ENCODE results near the gene SV2C.

GRCh38 chr5:76385540-76385939 is 302.4 kb downstream of the SV2C start:
- TF ChIP-seq, protein P1, sequence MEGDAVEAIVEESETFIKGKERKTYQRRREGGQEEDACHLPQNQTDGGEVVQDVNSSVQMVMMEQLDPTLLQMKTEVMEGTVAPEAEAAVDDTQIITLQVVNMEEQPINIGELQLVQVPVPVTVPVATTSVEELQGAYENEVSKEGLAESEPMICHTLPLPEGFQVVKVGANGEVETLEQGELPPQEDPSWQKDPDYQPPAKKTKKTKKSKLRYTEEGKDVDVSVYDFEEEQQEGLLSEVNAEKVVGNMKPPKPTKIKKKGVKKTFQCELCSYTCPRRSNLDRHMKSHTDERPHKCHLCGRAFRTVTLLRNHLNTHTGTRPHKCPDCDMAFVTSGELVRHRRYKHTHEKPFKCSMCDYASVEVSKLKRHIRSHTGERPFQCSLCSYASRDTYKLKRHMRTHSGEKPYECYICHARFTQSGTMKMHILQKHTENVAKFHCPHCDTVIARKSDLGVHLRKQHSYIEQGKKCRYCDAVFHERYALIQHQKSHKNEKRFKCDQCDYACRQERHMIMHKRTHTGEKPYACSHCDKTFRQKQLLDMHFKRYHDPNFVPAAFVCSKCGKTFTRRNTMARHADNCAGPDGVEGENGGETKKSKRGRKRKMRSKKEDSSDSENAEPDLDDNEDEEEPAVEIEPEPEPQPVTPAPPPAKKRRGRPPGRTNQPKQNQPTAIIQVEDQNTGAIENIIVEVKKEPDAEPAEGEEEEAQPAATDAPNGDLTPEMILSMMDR (IDR thresholded peaks at IDR 0.05; ENCODE audit: low read depth, low read length), result no peak
- TF ChIP-seq EZH2phosphoT487 (IDR thresholded peaks at IDR 0.05; ENCODE audit: low read depth), result no peak
